HG03025 (cell line): ENCODE data around the gene CDX1.

Experiments
- ATAC-seq: cut with Tn5 transposase; IDR thresholded peaks from one replicate; pipeline ENCODE4 v1.9.1; 2021; ENCODE audit warnings: mild to moderate bottlenecking, moderate library complexity; ENCODE audit not compliant: unreplicated experiment, low FRiP score

The CDX1 gene

DNA sequence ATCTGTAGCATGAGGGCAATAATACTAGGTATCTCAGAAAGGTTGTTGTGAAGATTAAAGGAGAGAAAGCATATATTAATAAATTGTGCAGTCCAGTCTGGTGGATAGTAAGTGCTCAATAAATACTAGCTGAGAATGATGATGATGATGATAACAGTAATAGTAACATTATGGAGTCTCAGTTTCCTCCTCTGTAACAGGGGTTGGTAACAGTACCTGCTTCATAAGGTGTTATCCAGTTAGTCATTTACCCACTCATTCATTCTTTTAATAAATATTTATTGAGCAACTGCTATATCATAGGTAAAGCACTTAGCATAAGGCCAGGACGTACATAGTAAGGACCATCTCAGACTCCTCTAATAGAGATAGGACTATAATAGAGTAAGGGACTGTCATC, 30.9 kb downstream of the CDX1 start:
- ATAC-seq: no peak

DNA sequence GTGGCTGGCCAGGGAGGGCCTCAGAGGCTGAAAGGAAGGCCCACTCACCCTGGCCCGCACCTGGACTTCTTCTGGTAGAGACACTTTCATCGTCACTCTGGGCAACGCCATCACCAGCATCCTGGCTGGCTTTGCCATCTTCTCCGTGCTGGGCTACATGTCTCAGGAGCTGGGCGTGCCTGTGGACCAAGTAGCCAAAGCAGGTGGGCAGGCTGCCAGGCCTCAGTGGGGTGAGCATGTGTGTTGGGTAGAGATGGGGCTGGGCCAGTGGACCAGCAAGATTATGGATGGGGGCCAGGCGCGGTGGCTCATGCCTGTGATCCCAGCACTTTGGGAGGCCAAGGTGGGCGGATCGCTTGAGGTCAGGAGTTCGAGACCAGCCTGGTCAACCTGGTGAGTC, 35.9 kb downstream of the CDX1 start:
- ATAC-seq: no peak

DNA sequence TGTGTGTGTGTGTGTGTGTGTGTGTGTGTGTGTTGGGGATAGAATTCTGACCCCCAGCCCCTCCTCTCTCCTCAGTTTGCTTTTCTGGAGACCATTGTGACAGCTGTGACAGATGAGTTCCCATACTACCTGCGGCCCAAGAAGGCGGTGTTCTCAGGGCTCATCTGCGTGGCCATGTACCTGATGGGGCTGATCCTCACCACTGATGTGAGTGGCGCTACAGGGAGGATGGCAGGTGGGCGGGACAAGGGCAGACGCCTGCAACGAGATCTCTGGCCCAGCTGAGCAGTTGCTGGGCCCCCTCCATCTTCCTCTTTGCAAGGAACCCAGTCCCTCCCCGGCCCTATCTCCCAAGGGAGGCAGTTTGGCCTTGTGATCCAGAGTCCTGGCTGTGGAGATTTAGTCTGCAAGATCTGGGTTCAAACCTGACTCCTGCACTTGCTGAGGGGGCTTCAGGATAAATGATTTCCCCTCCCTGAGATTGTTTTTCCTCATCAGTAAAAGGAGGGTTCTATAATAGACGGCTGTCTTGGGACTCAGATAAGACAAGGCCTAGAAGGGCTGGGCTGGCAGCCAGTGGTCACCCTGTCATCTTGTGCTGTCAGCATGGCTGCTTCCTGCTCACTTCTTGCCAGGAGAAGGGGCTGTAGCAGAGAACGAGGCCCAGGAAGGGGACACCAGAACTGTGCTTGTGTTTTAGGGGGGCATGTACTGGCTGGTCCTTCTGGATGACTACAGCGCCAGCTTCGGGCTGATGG, 37.4 kb downstream of the CDX1 start:
- ATAC-seq: no peak

DNA sequence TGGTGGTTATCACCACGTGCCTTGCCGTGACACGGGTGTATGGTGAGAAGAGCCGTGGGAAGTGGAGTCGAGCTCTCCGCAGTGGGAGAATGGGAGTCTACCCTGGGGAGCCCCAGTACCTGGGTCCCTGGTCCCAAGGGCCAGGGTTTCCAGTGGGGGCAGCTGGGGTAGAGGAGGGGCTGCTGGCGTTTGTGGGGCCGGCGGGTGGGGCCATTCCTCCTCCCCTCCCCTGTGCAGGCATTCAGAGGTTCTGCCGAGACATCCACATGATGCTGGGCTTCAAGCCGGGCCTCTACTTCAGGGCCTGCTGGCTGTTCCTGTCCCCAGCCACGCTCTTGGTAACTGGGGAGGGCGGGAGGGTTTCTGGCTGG, 38.0 kb downstream of the CDX1 start:
- ATAC-seq: no peak

DNA sequence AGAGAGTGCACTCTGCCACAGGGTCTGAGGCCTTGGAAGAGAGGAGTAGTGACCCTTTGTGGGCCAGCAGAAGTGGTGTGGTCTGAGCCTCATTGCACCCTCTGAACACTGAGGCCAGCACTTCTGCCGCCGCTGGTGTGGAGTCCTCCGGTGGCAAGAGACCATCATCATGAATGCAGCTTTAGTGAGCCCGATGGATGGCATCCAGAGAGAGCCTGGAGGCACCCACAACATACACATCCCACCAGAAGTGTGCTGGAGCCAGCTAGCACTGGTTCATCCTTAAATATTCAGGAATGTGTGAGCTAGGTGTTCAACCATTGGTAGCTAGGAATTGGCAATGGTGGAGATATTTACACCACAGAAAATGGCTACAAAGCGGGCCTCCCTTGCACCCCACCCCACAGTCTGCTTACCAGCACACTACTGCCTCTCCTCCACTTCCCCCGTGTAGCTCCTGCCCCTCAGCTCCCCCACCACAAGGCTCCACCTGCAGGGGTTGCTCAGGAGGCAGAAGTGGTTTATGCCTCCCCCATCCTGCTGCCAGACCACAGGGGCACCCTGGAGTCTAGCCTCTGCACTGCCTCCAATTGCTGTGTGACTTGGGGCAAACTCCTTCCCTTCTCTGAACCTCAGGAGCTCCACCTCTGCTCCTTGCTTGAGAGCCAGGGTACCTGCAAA, 39.7 kb downstream of the CDX1 start:
- ATAC-seq: no peak

DNA sequence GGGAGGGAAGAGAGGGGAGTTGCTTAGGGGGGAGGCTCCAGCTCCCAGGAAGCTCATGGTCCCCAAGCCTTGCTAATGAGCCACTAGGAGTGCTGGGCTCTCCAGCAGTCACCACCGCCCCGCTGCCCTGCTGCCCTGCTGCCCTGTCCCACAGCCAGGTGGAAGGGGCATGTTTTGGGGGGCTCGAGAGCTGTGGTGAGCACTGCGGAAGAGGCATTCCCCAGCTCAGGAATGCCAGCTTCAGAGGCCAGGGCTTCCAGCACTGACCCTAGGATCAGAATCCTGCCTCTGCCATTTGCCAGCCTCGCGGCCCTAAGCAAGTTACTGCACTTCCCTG, 40.2 kb downstream of the CDX1 start:
- ATAC-seq: no peak

DNA sequence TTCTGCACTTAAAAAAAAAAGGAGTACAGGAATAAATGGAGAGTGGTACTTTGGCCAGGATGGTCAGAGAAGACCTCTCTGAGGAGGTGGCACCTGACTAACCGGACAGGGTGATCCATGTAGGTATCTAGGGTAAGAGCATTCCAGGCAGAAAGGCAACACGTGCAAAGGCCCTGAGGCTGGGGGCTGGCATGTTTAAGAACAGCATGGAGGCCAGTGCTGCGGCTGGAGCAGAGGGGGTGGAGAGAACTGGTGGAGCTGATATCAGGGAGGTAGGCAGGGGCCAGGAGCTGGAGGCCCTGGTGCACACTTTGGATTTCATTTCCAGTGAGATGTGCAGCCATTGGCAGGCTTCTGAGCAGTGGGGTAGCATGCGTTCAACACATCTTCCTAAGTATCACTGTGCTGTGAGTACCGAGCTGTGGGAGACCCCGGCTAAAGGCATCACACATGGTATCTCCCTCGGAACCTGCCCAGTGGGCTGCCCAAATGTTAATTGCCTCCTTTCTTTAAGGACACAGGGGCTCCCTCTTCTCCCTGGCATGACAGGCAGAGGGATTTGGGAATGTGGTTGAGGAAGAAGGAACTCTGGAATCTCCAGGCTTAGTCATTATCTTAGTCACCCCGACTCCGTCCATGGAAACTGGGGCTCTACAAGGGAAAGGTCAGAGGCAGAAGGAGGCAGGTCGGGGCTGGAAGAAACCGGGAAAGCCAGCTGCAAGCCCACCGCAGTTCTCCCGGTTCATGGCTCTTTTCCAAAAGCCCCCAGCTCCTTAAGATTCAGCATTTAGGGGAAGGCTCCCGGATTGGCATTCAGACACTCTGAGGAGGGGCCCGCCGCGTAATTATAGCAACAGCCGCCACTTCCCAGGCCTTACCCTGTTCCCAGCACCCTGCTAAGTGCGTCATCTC, 41.9 kb downstream of the CDX1 start:
- no peak for ATAC-seq

DNA sequence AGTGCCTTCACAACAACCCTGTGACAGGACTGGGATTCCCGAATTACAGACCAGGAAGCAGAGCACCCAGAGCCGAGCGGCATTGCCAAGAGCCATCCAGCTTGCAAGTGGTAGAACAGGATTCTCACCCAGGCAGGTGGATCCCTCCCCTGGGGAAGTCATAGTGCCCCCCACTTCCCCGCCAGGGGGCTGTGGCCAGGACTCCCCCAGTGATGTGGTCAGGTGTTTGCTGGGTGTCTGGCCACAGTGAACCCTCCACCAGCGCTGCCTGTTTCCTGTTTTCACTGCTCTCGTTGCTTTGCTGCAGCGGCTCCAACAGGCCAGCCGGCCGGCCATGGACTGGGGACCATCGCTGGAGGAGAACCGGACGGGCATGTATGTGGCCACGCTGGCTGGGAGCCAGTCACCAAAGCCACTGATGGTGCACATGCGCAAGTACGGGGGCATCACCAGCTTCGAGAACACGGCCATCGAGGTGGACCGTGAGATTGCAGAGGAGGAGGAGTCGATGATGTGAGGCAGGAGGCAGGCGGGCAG, 42.6 kb downstream of the CDX1 start:
- ATAC-seq: no peak

DNA sequence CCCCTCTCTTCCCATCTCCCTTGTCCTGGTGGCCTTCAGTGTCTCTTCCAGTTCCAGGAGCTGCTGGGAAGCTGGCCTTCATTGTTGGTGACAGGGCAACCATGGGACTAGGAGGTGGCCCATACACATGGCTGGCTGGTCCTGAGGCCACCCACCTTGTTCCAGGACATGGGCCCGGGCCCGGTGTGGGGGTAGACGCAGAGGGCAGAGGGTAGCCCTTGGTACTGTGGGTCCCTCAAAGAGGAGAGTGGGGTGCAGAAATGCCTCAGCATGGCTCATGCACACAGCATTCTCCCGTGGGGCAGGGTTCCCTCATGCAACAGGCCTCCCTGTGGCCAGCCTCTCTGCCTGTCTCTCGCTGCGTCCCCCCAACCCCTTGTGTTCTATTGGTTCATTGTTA, 44.1 kb downstream of the CDX1 start:
- ATAC-seq: no peak

DNA sequence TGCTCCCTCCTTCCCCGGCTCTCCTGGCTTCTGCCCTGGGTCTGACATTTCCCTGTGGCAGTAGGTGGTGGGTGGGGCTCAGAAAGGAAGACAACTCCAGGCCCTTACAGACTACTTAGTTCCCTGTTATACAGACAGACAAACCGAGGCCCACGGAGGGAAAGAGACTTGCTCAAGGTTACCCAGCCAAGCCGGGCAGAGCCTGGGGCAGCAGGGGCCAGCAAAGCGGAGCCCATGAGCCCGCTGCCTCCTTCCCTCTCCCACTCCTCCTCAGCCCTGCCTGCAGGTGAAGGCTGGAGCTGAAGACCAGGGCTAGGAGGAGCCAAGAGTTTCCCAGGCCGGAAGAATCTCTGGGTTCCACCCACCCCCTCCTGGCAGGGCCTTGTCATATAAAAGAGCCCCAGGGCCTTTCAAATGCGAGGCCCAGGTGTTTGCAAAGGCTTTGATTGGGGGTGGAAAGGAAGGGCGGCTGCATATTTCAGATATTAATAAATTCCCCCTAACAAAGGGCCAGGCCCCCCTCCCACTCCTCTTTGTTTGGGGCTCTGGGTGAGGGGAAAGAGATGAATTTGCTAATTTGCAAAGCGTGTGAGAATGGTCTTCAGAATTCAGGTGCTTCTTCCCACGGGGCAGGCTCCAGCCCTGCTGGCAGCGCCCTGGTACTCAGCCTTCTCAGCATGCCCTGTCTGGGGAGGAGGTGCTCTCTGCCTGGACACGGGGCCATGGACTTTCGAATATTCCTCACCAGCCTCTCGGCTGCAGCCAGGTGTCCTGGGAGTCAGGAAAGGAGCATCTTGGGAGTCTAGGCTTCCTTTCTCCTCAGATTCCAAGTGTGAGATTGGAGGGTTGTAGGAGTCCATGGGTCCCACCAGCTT, 44.8 kb downstream of the CDX1 start:
- ATAC-seq: no peak

DNA sequence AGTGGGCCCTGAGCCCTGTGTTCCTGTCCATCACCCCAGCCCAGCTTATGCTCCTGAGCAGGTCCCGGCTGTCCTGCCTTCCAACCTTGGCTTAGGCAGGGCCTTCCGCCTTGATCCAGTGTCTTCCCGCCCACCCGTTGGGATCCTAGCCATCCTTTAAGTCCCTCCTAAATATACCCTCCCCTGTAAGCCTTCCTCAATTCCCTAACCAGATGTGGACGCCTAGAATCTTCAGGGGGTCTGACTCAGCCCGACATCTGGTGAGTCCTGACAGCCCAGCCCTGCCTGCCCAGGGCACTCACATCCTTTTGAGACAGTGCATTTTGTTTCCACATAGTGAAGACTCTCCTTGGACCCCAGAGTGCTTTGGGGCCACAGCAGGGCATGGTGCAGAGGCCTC, 47.0 kb downstream of the CDX1 start:
- ATAC-seq: no peak

DNA sequence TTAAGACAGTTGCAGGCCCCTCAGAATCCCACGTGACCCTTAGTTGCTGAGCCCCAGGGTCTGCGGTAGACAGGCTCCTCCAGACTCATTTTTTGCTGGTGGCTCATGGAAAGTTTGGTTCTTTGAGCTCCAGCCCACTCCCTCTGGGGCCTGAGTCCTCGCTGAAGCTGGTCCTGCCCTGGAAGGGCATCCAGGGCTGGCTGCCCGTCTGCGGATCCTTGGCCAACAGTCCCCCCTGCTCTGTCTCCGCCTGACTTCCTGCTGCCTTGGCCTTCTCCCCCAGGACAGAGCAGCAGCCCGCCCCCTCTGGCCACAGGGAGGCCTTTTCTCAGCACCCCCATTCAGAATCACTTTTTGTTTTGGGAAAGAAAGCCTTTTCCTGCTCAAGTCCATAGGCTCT, 47.7 kb downstream of the CDX1 start:
- ATAC-seq: no peak

DNA sequence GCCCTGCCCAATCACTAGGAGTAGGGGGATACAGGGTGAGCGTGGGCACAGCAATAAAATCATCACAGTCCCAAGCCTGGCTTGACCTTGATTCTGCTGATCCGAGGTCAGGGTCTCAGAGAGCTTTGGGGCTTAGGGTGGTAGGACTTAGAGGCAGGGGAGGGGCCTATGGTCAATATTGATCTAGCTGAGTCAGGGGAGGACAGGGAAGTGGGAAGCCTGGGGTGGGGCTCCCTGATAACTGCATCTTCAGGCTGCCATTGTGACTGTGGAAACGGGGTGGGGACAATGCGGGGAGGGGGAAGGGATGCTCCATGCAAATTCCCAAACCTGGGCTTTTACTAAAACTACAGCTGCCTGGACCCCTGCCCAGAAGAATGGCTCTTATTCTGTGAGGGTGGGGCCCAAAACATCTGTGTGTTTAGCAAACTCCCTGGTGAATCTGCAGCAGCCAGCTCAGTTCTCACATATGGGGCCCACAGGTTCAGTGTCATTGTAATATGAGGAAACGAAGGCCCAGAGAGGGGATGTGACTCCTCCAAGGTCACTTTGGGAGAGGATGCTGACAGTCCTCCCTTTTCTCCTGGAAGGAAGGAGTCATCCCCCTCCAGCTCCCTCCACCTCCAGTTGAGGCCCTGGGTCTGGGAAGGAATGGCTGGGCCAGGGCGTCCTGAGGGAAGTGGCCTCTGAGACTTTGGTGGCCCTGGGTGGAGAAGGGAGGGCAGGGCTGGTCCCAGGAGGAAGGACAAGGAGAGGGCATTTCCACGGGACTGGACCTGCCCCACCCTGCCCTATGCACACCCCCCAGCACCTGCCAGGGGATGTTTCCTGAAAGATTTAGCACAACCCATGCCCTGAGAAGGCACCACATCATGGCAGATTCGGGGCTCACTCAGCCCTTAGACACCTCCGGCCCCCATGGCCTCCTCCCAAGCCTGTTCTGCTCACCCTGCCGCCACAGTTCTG, 49.7 kb downstream of the CDX1 start:
- ATAC-seq: no peak

DNA sequence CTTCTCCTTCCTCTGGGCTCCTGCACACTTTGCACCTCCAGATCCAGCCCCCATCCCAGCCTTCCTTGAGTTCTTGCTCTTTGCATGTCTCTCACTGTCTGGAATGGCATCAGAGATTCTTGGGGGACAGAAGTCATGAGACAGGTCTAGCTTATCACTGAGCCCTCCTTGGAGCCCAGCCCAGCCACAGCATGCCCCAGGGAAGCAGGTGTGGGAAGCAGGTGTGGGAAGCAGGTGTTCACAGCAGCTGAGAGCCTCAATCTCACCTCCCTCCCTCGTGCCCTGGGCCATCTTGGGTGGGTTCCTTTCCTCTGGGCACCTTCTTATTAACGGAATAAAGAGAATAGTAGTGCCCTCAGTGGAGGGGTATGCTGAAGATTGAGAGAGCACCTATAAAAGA, 50.5 kb downstream of the CDX1 start:
- ATAC-seq: no peak

DNA sequence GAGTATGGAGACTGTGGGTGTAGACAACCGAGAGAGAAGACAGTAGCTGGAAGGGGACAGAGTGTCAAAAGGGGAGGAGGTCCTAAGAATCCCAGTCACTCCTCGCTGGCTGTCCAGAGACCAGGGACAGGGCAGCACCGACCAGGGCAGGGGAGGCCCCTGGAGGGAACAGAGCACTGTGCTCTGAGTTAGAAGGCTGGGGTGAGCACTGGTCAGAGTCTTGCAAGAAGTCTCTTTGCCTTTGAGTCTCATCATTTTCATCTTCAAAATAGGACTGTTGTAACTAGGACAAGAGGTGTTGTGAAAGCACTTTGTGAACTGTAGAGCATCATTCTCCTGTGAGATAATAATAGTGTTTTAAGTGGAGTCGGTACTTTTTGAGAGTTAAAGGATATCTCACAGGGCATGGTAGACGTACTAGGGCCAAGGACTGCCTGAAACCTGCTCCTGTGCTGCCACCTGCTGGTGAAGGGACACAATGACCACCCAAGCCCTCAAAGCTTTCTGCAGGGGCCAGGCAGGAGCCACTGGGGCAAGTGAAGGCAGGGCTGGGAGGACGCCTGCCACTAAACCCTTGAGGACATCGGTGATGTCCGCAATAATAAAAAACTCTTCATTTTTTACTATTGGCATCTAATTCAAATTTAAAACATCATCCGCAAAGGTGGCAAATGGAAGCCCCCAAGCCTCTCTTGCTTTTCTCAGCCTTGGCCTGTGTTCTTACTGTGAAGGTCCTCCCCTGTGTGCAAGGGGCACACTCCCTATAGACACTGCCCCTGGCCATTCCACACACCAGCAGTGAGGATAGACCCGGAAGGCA, 51.5 kb downstream of the CDX1 start:
- no peak for ATAC-seq

DNA sequence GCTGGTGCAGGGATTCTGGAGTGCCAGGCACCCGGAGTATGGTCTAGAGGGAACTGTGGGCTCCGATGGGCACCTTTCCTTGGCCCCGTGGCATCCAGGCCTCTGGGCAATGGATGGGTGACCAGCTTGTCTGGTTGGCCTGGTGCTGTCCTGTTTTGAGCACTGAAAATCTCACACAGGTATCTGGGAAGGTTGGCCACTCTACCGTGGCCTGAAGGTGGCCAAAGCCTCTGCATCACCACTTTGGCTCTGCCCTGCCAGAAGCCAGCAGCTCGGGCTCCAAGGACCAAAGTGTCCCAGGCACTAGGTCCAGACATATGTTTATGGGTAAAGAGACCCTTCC, 52.1 kb downstream of the CDX1 start:
- no peak for ATAC-seq

DNA sequence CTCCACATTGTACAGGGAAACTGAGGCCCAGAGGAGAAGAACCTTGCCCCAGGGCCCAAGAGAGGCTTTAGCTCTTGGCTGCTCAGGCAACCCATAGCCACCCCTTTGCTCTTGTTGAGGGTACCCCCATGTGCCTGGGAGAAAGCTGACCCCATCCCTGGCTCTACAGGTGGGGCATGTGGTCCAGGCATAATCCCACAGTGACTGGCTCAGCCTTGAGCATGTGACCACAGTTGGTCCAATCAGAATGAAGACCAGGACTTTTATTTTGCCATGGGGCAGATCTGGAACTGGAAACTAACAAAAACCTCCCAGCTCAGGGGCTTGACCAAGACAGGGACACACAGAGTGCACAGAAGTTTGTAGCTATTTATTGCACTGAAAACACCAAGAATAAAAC, 52.6 kb downstream of the CDX1 start:
- ATAC-seq: no peak

DNA sequence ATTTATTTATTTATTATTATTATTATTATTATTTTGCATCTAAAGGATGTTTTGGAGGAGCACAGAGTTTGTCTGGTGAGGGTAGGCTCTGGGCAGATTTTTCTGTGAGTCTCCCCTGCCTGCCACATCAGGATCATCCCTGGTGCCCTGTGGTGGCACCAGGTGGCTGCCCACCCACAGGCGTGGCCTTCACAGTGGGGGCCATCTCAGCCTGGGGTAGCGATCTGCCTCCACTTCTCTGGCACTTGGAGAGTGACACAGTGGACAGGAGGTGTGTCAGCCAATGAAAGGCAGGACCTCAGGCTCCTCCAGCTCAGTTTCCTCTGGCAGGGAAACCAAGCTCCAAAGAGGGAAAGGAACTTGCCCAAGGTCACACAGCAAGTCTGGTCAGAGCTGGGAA, 53.3 kb downstream of the CDX1 start:
- no peak for ATAC-seq
